GM19238 (cell line): ENCODE measurements around the gene SMARCA2.
A peak's percentile ranks its signal among the peaks of the same experiment; 100 is the strongest.

ENCODE experiments used
- DNase-seq: peaks from one replicate; pipeline ENCODE4 v3.0.0; 2011; ENCODE audit warnings: low spot score; ENCODE audit not compliant: insufficient read length

Gene SMARCA2

GRCh38 chr9:2014696-2015580, at the start of gene SMARCA2:
Gene SMARCA2 (plus strand): TSS chr9:2015347. CDS start chr9:2029023, 13,676 bp downstream.
- peak; percentile 81 for DNase-seq

GRCh38 chr9:1966725-1967366, 48.3 kb upstream of the SMARCA2 start:
- no peak for DNase-seq

- no peak for DNase-seq
Measured at GRCh38 chr9:1969160-1969559, 46.0 kb upstream of the SMARCA2 start.

GRCh38 chr9:1969898-1970297, 45.2 kb upstream of the SMARCA2 start:
- DNase-seq = no peak

- no peak for DNase-seq
Measured at GRCh38 chr9:1972672-1973071, 42.5 kb upstream of the SMARCA2 start.

- no peak for DNase-seq
Measured at GRCh38 chr9:1977026-1977425, 38.1 kb upstream of the SMARCA2 start.

- no peak for DNase-seq
Measured at GRCh38 chr9:1978941-1979340, 36.2 kb upstream of the SMARCA2 start.

GRCh38 chr9:1979741-1980367, 35.3 kb upstream of the SMARCA2 start:
- no peak for DNase-seq

GRCh38 chr9:1980387-1980786, 34.8 kb upstream of the SMARCA2 start:
- no peak for DNase-seq

- DNase-seq = no peak
Measured at GRCh38 chr9:1982074-1982473, 33.1 kb upstream of the SMARCA2 start.

GRCh38 chr9:1986341-1986740, 28.8 kb upstream of the SMARCA2 start:
- DNase-seq = no peak

- no peak for DNase-seq
Measured at GRCh38 chr9:1989500-1989899, 25.6 kb upstream of the SMARCA2 start.

GRCh38 chr9:1994180-1994579, 21.0 kb upstream of the SMARCA2 start:
- no peak for DNase-seq

GRCh38 chr9:1995084-1995483, 20.1 kb upstream of the SMARCA2 start:
- DNase-seq = no peak

- no peak for DNase-seq
Measured at GRCh38 chr9:1996156-1996555, 19.0 kb upstream of the SMARCA2 start.

GRCh38 chr9:1997646-1998045, 17.5 kb upstream of the SMARCA2 start:
- no peak for DNase-seq

GRCh38 chr9:1998111-1998510, 17.0 kb upstream of the SMARCA2 start:
- DNase-seq = no peak

- DNase-seq = no peak
Measured at GRCh38 chr9:2000314-2000713, 14.8 kb upstream of the SMARCA2 start.

- no peak for DNase-seq
Measured at GRCh38 chr9:2008372-2008771, 6.8 kb upstream of the SMARCA2 start.

- DNase-seq = no peak
Measured at GRCh38 chr9:2012347-2012746, 2.8 kb upstream of the SMARCA2 start.

- DNase-seq = no peak
Measured at GRCh38 chr9:2013743-2014475, 1.2 kb upstream of the SMARCA2 start.
